HepG2 (cell line): ENCODE data around the gene PPP4R4. TPM values are rescaled to one million over a fixed set of nuclear protein-coding genes. Genes with fewer than 3 reads are reported as not detected.
A peak's percentile ranks its signal among the peaks of the same experiment; 100 is the strongest.

ENCODE experiments used
- ATF7 ChIP-seq, 2 experiments: fragments of 450-650 bp in 1 of 2; sonication (generic) in 1 of 2; formaldehyde crosslinking in 1 of 2; IDR thresholded peaks; 2 replicates each; pipeline versions ENCODE4 v1.4.0 to v1.6.1; 2016 to 2020; ENCODE audit warnings: antibody characterized with exemption in 1 of 2, mild to moderate bottlenecking in 1 of 2, missing genetic modification reagents in 1 of 2
- FOXJ3 ChIP-seq: sonication (generic); formaldehyde crosslinking; IDR thresholded peaks from 2 replicates; pipeline ENCODE4 v1.4.0; 2020; ENCODE audit warnings: missing genetic modification reagents, mild to moderate bottlenecking, borderline replicate concordance
- HNRNPUL1 ChIP-seq: fragments of 200-400 bp; formaldehyde crosslinking; IDR thresholded peaks from 2 replicates; pipeline ENCODE4 v1.6.1; 2017; ENCODE audit warnings: low read depth, mild to moderate bottlenecking, low read length, moderate library complexity
- MTF2 ChIP-seq: sonication (generic); formaldehyde crosslinking; IDR thresholded peaks from 2 replicates; pipeline ENCODE4 v1.5.0; 2020; ENCODE audit warnings: missing genetic modification reagents, borderline replicate concordance
- ONECUT2 ChIP-seq: sonication (generic); formaldehyde crosslinking; IDR thresholded peaks from 2 replicates; pipeline ENCODE4 v1.4.0; 2020; ENCODE audit warnings: missing genetic modification reagents
- PAX8 ChIP-seq: sonication (generic); formaldehyde crosslinking; IDR thresholded peaks from 2 replicates; pipeline ENCODE4 v1.8.0; 2022; ENCODE audit warnings: mild to moderate bottlenecking, missing genetic modification reagents, borderline replicate concordance
- POGZ ChIP-seq: sonication (generic); formaldehyde crosslinking; IDR thresholded peaks from 2 replicates; pipeline ENCODE4 v1.4.0; 2020; ENCODE audit warnings: mild to moderate bottlenecking, missing genetic modification reagents
- ZFP82 ChIP-seq: sonication (generic); formaldehyde crosslinking; IDR thresholded peaks from 2 replicates; pipeline ENCODE4 v1.5.1; 2020; ENCODE audit warnings: mild to moderate bottlenecking, missing genetic modification reagents, borderline replicate concordance
- ZNF17 ChIP-seq: sonication (generic); formaldehyde crosslinking; IDR thresholded peaks from 2 replicates; pipeline ENCODE4 v1.5.0; 2020; ENCODE audit warnings: mild to moderate bottlenecking, missing genetic modification reagents
- ZNF598 ChIP-seq: sonication (generic); formaldehyde crosslinking; IDR thresholded peaks from 2 replicates; pipeline ENCODE4 v1.5.1; 2020; ENCODE audit warnings: mild to moderate bottlenecking, missing genetic modification reagents, borderline replicate concordance
- ZNF747 ChIP-seq: sonication (generic); formaldehyde crosslinking; IDR thresholded peaks from 2 replicates; pipeline ENCODE4 v1.8.1; 2023; ENCODE audit warnings: missing genetic modification reagents, mild to moderate bottlenecking, borderline replicate concordance
- ZNF816 ChIP-seq: sonication (generic); formaldehyde crosslinking; IDR thresholded peaks from 2 replicates; pipeline ENCODE4 v1.8.0; 2022; ENCODE audit warnings: missing genetic modification reagents, mild to moderate bottlenecking, borderline replicate concordance
- ZSCAN31 ChIP-seq: sonication (generic); formaldehyde crosslinking; IDR thresholded peaks from 2 replicates; pipeline ENCODE4 v1.5.0; 2020; ENCODE audit warnings: low read depth, mild to moderate bottlenecking, missing genetic modification reagents
- polyA plus RNA-seq, 8 experiments: library from polyadenylated mRNA; depleted of rRNA in 3 of 8; stranded (reverse) in 7 of 8; unstranded in 1 of 8; fragments of >200 nt; fragmentation: Illumina TruSeq in 4 of 8; extraction: Trizol in 4 of 8; gene quantifications; 2 replicates each; pipeline versions ENCODE4 v1.2.1 to v1.2.3, GENCODE V29; 2011 to 2016; ENCODE audit warnings: low read depth in 4 of 8, missing spikeins in 1 of 8, mixed read lengths in 1 of 8; ENCODE audit not compliant: insufficient read depth in 1 of 8
- total RNA-seq, 5 experiments: library from RNA; depleted of rRNA; stranded (reverse); fragments of >200 nt; fragmentation: Illumina TruSeq; extraction: Trizol; gene quantifications; 2 replicates each; pipeline ENCODE4 v1.2.3, GENCODE V29; 2016; ENCODE audit warnings: low read depth in 1 of 5
- TF ChIP-seq, protein P1 (sequence below): sonication (generic); formaldehyde crosslinking; IDR thresholded peaks from 2 replicates; pipeline ENCODE4 v1.4.0; 2020; ENCODE audit warnings: missing genetic modification reagents
- TF ChIP-seq, protein P2 (sequence below): sonication (generic); formaldehyde crosslinking; IDR thresholded peaks from 2 replicates; pipeline ENCODE4 v1.9.0; 2022; ENCODE audit warnings: missing genetic modification reagents, mild to moderate bottlenecking, borderline replicate concordance
- TF ChIP-seq, protein P3 (sequence below): sonication (generic); formaldehyde crosslinking; IDR thresholded peaks from 2 replicates; pipeline ENCODE4 v1.5.0; 2020; ENCODE audit warnings: missing genetic modification reagents
- TF ChIP-seq, protein P4 (sequence below): sonication (generic); formaldehyde crosslinking; IDR thresholded peaks from 2 replicates; pipeline ENCODE4 v1.4.0; 2020; ENCODE audit warnings: missing genetic modification reagents, borderline replicate concordance
- TF ChIP-seq, protein P5 (sequence below): sonication (generic); formaldehyde crosslinking; IDR thresholded peaks from 2 replicates; pipeline ENCODE4 v1.4.0; 2020; ENCODE audit warnings: missing genetic modification reagents

PPP4R4 gene
- total and polyA plus RNA-seq, 2 of the 13 experiments (the other 11 are each of a cell fraction or from before 2014, with no cell fraction given), result 9.5 to 19.8 TPM

DNA sequence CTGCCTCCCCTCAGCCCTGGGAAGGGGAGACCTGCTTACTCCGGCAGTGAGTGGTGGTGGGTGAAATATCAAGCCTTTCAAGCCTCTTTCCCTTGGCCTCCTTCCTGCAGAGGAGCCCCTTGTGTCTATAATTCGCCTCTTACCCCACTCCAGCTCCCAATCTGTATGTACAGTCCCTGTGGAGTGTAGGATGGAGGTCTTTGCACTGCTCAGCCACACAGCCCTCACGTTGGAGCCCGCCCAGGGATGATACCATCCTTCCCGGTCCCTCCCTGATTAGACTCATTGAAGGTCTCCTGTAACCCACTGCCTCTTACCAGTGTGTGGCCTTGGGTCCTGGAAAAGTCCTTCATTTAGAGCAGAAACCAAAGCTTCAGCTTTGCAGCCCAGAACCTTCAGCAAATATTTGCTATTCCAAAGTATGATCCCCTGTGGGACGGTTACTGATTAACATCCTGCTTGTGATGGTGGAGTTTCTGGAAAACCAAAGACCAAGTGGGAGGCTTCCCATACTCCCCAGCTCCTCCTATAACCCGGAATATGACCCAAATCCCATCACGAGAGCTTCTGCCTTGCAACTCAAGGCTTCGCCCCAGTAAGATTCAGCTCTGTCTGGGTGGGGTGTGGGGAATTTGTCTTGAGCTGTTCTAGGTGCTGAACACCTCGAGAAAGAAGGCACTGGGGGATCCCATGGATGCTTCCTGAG is 118.9 kb downstream of the PPP4R4 start, which contains the start of gene SERPINA10 (continued):
- TF ChIP-seq, protein P1, sequence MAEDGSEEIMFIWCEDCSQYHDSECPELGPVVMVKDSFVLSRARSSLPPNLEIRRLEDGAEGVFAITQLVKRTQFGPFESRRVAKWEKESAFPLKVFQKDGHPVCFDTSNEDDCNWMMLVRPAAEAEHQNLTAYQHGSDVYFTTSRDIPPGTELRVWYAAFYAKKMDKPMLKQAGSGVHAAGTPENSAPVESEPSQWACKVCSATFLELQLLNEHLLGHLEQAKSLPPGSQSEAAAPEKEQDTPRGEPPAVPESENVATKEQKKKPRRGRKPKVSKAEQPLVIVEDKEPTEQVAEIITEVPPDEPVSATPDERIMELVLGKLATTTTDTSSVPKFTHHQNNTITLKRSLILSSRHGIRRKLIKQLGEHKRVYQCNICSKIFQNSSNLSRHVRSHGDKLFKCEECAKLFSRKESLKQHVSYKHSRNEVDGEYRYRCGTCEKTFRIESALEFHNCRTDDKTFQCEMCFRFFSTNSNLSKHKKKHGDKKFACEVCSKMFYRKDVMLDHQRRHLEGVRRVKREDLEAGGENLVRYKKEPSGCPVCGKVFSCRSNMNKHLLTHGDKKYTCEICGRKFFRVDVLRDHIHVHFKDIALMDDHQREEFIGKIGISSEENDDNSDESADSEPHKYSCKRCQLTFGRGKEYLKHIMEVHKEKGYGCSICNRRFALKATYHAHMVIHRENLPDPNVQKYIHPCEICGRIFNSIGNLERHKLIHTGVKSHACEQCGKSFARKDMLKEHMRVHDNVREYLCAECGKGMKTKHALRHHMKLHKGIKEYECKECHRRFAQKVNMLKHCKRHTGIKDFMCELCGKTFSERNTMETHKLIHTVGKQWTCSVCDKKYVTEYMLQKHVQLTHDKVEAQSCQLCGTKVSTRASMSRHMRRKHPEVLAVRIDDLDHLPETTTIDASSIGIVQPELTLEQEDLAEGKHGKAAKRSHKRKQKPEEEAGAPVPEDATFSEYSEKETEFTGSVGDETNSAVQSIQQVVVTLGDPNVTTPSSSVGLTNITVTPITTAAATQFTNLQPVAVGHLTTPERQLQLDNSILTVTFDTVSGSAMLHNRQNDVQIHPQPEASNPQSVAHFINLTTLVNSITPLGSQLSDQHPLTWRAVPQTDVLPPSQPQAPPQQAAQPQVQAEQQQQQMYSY (CRISPR knock-in tag), result peak; percentile 59; the same call in 1 of the 2 replicates
- TF ChIP-seq ONECUT2 (CRISPR knock-in tag) (no peak), ZNF598 (CRISPR knock-in tag) (no peak), ZNF747 (CRISPR knock-in tag) (peak; percentile 49; the same call in 1 of the 2 replicates), PAX8 (CRISPR knock-in tag) (no peak), ATF7 (IDR thresholded peaks at IDR 0.05) (no peak), ATF7 (CRISPR knock-in tag; IDR thresholded peaks at IDR 0.05) (no peak; the same call in 1 of the 2 replicates), ZNF17 (CRISPR knock-in tag) (no peak), FOXJ3 (peak; percentile 78; the same call in 1 of the 2 replicates), POGZ (peak; percentile 85), MTF2 (0 out of 2 replicates have a peak, but pooled peaks have one; percentile 71), ZSCAN31 (CRISPR knock-in tag) (peak; percentile 65; the same call in 1 of the 2 replicates), ZNF816 (0 out of 2 replicates have a peak, but pooled peaks have one; percentile 58), HNRNPUL1 (peak; percentile 67; the same call in 1 of the 2 replicates), ZFP82 (CRISPR knock-in tag) (0 out of 2 replicates have a peak, but pooled peaks have one; percentile 50)
- TF ChIP-seq, protein P2, sequence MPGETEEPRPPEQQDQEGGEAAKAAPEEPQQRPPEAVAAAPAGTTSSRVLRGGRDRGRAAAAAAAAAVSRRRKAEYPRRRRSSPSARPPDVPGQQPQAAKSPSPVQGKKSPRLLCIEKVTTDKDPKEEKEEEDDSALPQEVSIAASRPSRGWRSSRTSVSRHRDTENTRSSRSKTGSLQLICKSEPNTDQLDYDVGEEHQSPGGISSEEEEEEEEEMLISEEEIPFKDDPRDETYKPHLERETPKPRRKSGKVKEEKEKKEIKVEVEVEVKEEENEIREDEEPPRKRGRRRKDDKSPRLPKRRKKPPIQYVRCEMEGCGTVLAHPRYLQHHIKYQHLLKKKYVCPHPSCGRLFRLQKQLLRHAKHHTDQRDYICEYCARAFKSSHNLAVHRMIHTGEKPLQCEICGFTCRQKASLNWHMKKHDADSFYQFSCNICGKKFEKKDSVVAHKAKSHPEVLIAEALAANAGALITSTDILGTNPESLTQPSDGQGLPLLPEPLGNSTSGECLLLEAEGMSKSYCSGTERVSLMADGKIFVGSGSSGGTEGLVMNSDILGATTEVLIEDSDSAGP (CRISPR knock-in tag), result no peak; the same call in 1 of the 2 replicates
- TF ChIP-seq, protein P3, sequence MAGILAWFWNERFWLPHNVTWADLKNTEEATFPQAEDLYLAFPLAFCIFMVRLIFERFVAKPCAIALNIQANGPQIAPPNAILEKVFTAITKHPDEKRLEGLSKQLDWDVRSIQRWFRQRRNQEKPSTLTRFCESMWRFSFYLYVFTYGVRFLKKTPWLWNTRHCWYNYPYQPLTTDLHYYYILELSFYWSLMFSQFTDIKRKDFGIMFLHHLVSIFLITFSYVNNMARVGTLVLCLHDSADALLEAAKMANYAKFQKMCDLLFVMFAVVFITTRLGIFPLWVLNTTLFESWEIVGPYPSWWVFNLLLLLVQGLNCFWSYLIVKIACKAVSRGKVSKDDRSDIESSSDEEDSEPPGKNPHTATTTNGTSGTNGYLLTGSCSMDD, result no peak
- TF ChIP-seq, protein P4, sequence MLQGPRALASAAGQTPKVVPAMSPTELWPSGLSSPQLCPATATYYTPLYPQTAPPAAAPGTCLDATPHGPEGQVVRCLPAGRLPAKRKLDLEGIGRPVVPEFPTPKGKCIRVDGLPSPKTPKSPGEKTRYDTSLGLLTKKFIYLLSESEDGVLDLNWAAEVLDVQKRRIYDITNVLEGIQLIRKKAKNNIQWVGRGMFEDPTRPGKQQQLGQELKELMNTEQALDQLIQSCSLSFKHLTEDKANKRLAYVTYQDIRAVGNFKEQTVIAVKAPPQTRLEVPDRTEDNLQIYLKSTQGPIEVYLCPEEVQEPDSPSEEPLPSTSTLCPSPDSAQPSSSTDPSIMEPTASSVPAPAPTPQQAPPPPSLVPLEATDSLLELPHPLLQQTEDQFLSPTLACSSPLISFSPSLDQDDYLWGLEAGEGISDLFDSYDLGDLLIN (CRISPR knock-in tag), result no peak; the same call in 1 of the 2 replicates
- TF ChIP-seq, protein P5, sequence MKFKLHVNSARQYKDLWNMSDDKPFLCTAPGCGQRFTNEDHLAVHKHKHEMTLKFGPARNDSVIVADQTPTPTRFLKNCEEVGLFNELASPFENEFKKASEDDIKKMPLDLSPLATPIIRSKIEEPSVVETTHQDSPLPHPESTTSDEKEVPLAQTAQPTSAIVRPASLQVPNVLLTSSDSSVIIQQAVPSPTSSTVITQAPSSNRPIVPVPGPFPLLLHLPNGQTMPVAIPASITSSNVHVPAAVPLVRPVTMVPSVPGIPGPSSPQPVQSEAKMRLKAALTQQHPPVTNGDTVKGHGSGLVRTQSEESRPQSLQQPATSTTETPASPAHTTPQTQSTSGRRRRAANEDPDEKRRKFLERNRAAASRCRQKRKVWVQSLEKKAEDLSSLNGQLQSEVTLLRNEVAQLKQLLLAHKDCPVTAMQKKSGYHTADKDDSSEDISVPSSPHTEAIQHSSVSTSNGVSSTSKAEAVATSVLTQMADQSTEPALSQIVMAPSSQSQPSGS (CRISPR knock-in tag), result no peak; the same call in 1 of the 2 replicates
